ENCODE data around the gene CARD10.

CARD10 gene

DNA sequence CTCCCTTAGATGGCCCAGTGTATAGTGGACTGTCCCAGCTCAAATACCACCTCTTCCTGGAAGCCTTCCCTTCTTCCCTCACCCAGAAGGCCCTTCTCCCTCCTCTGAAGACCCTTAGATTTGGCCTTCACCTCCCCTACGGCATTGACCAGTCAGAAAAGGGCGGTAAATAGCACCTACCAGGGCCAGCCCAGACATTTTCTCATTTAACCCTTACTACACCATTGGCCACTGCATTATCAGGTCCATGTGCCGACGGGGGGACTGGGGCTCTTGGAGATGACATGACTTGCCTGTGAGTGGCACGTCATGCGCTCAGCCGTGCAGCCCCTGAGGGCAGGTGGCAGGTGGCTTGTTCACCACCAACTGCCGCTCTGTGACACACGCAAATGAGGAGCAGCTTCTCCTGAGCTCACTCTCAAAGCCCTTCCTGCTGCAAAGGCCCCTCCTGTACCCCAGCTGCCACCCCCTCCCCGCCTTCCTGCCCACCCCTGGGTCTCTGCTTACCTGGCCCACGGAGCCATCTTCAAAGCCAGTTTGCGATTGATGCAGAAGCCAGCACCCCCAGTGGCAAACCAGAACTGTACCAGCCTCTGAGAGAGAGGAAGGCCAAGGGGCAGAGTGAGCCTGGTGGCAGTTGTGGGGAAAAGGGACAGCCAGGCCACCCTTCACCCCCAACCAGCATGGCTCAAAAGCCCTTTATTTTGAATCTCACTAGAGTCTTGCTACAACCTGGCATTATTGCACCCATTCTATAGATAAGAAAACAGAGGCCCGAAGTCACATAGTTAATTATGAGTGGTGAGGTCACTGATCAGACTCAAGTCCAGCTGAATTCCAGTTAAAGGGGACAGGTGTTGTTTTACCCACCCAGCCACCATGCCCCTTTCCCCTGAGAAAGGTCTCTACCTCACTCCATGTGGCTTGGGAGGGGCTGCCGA is 42.6 kb downstream of the CARD10 start:
- DNase-seq: no peak
- TF ChIP-seq, protein P1, sequence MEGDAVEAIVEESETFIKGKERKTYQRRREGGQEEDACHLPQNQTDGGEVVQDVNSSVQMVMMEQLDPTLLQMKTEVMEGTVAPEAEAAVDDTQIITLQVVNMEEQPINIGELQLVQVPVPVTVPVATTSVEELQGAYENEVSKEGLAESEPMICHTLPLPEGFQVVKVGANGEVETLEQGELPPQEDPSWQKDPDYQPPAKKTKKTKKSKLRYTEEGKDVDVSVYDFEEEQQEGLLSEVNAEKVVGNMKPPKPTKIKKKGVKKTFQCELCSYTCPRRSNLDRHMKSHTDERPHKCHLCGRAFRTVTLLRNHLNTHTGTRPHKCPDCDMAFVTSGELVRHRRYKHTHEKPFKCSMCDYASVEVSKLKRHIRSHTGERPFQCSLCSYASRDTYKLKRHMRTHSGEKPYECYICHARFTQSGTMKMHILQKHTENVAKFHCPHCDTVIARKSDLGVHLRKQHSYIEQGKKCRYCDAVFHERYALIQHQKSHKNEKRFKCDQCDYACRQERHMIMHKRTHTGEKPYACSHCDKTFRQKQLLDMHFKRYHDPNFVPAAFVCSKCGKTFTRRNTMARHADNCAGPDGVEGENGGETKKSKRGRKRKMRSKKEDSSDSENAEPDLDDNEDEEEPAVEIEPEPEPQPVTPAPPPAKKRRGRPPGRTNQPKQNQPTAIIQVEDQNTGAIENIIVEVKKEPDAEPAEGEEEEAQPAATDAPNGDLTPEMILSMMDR (IDR thresholded peaks at IDR 0.05; ENCODE audit: low read depth, low read length): no peak
- H3K36me3 ChIP-seq: peaks cover 88% of the 10 kb centered on the region
- no peak overlapping the region for H3K4me3 ChIP-seq (ENCODE audit: low read depth, low read length)
- no peak overlapping the region for H3K27ac ChIP-seq
- no peaks in the 10 kb centered on the region for H3K9me3 ChIP-seq (ENCODE audit: severe bottlenecking)
- H3K27me3 ChIP-seq (ENCODE audit: insufficient read depth, low read depth, severe bottlenecking): no peaks in the 10 kb centered on the region

DNA sequence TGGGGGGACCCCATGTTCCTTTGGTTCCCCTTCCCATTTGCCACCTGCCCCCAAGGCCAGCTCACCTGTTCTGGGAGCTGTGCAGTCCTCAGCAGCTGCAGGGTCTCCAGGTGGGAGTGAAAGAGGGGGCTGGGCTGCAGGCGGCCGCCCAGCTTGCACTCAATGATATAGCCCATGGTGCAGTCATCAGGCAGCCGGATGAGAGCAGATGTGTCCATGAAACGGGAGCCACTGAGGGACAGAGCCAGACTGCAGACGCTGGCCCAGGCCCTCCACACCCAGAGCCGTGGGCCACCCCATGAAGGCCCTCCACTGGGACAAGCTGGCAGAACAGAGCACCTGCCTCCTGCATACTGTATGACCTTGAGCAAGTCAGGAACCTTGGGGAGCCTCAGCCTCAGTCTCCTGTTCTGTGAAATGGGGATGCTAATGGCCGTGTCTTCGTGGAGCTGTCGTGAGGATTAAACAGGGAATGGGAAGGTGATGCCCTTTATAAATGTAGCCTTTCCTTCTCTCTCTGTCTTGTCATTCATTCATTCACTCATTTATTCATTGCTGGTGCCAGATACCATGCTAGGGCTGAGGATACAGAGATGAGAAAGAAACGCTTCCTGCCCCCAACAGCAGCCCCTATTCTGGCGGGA is 44.6 kb downstream of the CARD10 start:
- Histone ChIP-seq H3K36me3 (peaks cover 88% of the 10 kb centered on the region), H3K9me3 (ENCODE audit: severe bottlenecking) (no peaks in the 10 kb centered on the region), H3K27me3 (ENCODE audit: insufficient read depth, low read depth, severe bottlenecking) (no peaks in the 10 kb centered on the region), H3K4me3 (ENCODE audit: low read depth, low read length) (no peak overlapping the region), H3K27ac (no peak overlapping the region)
- no peak for DNase-seq
- TF ChIP-seq, protein P1 (IDR thresholded peaks at IDR 0.05; ENCODE audit: low read depth, low read length): no peak

DNA sequence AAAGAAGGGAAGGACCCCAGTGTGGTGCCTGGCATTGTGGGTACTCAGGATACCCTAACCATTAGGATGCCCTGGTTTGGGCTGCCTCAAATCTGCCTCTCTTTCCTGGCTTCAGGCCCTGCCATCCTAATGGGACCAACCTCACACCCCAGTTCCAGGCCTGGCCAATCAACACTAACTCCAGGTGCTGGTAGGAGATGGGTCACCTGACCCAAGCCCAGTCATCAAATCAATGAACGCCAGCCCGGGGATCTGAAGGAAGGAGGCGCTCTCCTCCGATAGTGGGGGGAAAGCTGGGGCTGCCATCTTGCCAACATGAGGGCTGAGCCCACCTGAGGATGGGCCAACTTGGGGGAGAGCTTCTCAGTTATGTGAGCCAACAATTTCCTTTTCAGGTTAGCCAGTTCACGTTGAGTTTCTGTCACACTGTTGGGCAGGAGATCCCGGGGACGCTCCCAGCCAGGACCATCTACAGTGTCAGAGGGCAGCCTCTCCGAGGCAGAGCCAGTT is 45.7 kb downstream of the CARD10 start:
- no peak overlapping the region for H3K27ac ChIP-seq
- TF ChIP-seq, protein P1 (IDR thresholded peaks at IDR 0.05; ENCODE audit: low read depth, low read length): no peak
- no peak overlapping the region for H3K4me3 ChIP-seq (ENCODE audit: low read depth, low read length)
- no peaks in the 10 kb centered on the region for H3K9me3 ChIP-seq (ENCODE audit: severe bottlenecking)
- no peak for DNase-seq
- H3K36me3 ChIP-seq: peaks cover 86% of the 10 kb centered on the region
- no peaks in the 10 kb centered on the region for H3K27me3 ChIP-seq (ENCODE audit: insufficient read depth, low read depth, severe bottlenecking)

DNA sequence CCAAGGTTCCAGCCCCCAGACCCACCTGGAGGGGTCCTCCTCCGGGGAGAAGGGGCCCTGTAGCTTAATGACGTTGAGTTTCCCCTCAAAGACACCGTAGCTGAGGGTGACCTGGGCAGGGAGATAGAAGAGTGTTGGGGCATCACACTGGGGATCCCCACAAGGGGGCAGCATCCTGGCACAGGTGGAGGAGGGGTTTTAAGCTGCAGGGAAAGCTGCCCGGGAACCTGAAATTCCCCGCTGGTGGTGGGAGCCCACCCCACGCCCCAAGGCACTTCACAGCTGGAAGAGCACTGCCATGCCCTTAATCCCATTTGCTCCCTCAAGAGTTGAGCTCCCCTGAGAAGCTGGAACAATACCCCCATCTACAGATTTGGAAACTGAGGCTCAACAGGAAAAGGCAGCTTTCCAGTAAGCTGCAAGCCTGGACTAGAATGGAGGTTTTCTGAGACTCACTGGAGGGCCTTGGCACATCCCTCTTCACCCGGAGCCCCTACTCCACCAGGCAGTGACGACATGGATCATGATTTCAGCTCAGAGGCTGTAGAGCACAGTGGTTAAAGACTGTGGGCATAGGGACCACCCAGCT is 46.7 kb downstream of the CARD10 start:
- Histone ChIP-seq H3K9me3 (ENCODE audit: severe bottlenecking) (no peaks in the 10 kb centered on the region), H3K27me3 (ENCODE audit: insufficient read depth, low read depth, severe bottlenecking) (no peaks in the 10 kb centered on the region), H3K27ac (no peak overlapping the region), H3K36me3 (peaks cover 86% of the 10 kb centered on the region), H3K4me3 (ENCODE audit: low read depth, low read length) (no peak overlapping the region)
- TF ChIP-seq, protein P1 (IDR thresholded peaks at IDR 0.05; ENCODE audit: low read depth, low read length): peak; percentile 76
- peak; percentile 70 for DNase-seq

DNA sequence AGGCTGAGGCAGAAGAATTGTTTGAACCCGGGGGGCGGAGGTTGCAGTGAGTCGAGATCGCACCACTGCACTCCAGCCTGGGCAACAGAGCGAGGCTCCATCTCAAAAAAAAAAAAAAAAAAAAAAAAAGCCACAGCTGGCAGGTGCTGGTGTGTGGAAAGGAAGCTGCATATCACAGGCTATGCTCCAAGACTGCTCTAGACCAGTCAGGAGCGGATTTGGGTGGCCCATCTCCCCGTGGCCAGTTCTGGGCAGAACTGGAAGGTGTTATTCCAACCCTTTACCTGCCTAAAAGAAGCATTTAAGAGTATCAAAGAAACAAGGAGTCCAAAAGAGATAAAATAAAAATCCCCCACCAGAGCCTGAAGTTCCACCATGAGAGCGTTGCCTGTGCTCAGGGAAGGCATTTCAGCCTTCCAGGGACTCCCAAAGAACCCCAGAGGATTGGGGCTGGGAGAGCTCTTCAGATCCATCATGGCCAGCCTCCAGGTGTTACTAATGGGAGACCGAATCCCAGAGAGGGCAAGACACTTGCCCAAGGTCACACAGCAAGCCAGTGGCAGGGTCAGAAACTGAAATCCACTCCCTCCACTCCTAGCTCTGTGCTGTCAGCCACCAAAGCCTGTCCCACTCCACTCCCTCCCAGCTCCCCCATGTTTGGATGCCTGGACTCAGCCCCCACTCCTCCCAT is 47.3 kb downstream of the CARD10 start:
- Histone ChIP-seq H3K36me3 (peaks cover 79% of the 10 kb centered on the region), H3K27me3 (ENCODE audit: insufficient read depth, low read depth, severe bottlenecking) (no peaks in the 10 kb centered on the region), H3K9me3 (ENCODE audit: severe bottlenecking) (no peaks in the 10 kb centered on the region), H3K27ac (no peak overlapping the region), H3K4me3 (ENCODE audit: low read depth, low read length) (no peak overlapping the region)
- TF ChIP-seq, protein P1 (IDR thresholded peaks at IDR 0.05; ENCODE audit: low read depth, low read length): no peak
- no peak for DNase-seq
